Caki2 (cell line): Measurements from ENCODE around the gene BCL2. TPM values are rescaled to one million over a fixed set of nuclear protein-coding genes. Genes with fewer than 3 reads are reported as not detected.
A peak's percentile ranks its signal among the peaks of the same experiment; 100 is the strongest.

ENCODE experiments used
- DNase-seq: peaks from one replicate; pipeline ENCODE4 v3.0.0-alpha.2; 2015; ENCODE audit warnings: low read depth
- in situ Hi-C: cut with HindIII; loops from 2 replicates; pipeline ENCODE4 v1.10.0; 2016; ENCODE audit warnings: low sequenced_read_pairs, low pct_unique_long_range_greater_than_20kb, mixed read lengths
- total RNA-seq: library from RNA; depleted of rRNA; stranded (reverse); fragments of >200 nt; shearing (Covaris generic); gene quantifications from 2 replicates; pipeline ENCODE4 v1.2.3, GENCODE V29; 2014; ENCODE audit warnings: low replicate concordance

The BCL2 gene
- total RNA-seq, 1 experiment from 2014 or later: 5.1 TPM

DNA sequence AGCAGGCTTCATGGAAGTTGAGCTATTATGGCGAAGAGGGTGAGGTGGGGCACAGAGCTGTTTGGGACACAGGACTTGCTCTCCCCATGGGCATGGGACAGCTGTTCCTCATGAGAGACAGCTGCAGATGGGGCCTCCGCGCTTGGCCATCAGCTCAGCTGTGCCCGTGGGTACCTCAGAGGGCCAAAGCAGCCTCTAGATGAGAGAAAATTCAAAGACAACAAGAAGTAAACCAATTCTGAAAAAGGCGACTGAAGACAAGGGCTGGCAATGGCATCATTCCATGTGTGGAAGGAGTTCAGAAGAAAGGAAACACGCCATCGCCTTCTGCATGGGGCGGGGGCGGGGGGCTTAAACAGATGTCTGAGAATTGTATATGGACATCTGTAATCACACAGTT, 136.2 kb downstream of the BCL2 start:
- in situ Hi-C loops: no loop called here
- DNase-seq: no peak

DNA sequence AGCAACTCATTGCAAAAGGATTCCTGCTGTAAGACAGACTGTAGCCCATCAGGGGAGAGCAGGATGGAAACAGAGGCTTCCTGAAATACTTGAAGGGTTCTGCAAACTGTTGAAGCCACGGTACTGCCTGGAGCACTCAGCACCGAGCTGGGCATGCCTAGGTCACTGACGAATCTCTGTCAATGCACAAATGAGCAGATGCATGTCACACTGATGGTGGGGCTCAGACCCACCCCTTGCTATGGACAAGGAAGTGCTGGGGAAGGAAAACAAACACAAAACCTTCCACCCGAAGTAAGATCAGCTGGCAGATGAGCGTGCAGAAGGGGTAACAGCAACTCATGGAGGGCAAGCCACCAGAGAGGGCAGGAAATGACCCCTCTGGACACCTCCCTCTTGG, 136.7 kb downstream of the BCL2 start:
- DNase-seq: no peak
- in situ Hi-C loops: no loop called here

- in situ Hi-C loops: no loop called here
- no peak for DNase-seq
These were observed 137.2 kb downstream of the BCL2 start for GRCh38 chr18:63182310-63182772.

DNA sequence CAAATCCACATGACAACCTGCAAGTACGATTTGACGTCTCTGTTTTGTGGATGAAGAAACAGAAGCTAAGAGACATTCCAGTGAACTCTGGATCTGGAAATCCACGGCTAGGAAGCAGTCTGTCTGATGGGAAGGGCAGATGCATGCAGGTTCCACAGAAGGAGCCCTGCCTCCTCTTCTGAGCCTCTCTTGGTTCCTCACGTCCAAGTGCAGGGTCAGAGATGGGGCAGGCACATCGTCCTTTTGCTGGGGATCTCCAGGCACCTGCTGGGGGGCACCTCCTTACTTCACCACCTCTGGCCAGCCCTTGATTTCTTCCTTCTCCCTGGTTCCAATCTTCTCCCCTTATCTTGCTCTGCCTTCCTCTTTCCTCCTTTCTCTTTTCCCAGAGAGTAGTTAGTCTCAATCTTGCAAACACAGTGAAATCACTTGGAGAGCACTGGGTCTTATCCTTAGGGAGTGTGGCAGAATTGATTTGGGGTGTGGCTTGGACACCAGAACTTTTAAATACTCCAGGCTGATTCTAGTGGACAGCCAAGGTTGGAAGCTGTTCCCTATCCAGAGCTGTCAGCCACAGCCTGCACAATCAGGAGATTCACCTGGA, 137.8 kb downstream of the BCL2 start:
- no peak for DNase-seq
- in situ Hi-C loops: no loop called here

DNA sequence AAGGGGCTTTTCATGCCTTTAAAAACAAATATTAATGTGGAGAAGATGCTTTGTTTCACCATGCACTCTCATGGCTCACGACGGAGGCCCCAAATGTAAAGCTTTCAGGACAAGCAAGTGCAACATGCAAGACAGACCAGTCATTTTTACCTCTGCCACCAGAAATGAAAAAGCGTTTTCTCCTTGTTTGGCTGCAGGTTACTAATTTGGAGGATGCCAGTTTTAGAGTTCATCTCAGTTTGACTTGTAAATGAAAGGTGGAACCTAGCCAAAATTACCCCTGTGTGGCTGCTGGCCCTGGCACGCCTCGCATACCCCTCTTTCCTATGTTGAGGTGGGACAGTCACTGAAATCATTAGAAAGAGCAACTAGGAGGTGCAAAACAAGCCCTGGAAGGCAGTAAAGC, 138.6 kb downstream of the BCL2 start:
- no peak for DNase-seq
- in situ Hi-C loops: no loop called here

DNA sequence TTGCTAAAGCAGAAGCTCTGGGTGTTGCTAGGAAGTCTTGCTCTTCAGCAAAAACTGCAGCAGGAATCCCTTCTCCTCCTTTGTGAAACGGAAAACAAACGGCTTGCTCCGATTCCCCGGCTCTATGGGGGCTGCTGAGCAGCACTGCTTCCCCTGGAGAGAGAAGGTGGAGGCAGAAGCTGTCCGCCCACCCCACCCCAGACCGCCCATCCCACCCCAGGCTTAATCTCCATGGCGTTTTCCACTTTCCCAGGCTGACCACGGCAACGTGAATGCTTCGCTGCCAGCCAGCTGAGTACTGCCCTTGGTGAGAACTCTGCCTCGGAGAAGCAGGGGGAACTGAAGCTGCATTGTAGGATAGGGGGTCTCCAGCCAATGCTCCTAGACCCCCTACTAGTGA, 139.2 kb downstream of the BCL2 start:
- DNase-seq: no peak
- in situ Hi-C loops: no loop called here

DNA sequence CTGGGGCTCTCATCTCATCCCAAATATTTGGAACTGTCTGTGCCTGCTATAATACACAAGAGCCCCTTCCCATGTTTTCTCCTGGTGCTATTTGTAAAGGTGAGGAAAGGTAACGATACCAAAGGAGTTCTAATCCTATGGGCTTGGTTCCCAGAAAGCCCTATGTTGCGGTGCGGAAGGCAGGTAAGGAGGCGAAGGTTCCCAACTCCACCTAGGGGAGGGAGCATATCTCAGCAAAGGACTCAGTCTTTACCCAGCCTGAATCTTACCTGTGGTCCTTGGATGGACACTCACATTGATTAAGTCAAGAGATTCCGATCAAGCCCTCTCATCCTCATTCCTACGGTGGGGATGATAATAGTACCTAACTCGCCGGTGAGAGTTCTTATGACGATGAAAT, 140.1 kb downstream of the BCL2 start:
- in situ Hi-C loops: no loop called here
- no peak for DNase-seq

DNA sequence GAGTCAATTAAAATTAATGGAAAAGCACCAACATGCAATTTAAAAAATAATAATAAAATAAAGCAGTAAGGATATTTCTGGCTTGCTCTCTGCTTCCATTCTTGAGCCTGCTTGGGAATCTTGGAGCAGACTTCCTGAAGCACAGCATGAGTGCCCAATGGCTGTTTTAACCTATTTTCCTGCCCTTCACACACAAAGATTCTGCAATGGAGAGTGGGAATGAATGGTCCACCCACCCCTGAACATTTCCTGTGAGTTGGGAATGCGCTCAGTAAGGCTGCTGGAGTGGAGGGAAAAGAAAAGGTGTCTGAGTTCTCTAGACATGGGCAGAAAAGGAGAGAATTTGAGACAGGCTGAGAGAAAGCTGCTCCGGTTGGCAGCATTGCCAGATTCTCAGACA, 140.6 kb downstream of the BCL2 start:
- DNase-seq: no peak
- in situ Hi-C loops: no loop called here

GRCh38 chr18:63177919-63178821, 141.4 kb downstream of the BCL2 start:
- no peak for DNase-seq
- in situ Hi-C loops: no loop called here

DNA sequence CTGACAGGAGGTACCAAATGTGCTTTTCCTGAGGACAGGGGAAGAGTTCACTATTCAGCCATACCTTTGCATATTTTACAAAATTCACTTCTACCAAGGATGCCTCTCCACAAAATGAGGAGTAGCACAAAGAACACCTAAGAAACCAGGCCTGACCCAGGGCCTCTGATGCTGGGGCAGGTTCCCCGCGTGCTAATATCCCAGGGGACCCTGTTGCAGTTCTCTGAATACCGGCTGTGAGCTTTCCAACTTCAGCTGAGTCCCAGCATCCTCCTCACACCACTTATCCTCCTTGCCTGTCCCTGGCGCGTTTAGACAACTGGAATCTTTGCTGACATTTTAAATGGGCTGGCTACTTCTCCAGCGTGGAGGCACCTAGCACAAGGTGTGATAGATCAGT, 142.3 kb downstream of the BCL2 start:
- in situ Hi-C loops: no loop called here

DNA sequence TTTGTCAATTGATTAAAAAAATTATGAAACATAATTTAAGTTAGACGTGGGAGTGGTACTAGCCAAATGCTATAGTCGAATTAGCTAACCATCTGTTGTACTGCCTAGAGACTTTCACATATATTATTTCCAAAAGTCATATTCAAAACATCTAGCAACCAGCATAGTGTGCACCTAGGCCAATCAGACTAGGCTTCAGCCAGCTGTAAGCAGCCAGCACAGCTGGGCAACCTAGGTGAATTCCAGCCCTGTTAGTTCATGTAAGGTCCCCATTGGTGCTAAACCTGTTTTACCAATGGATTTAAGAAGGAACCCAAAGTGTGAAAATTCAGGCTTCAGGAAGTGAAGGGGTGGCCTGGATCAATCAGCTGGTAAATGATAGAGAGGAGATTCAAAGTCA, 144.3 kb downstream of the BCL2 start:
- in situ Hi-C loops: no loop called here
- DNase-seq: no peak

More for the DNA sequence above, 142.3 kb downstream of the BCL2 start:
- DNase-seq: no peak

DNA sequence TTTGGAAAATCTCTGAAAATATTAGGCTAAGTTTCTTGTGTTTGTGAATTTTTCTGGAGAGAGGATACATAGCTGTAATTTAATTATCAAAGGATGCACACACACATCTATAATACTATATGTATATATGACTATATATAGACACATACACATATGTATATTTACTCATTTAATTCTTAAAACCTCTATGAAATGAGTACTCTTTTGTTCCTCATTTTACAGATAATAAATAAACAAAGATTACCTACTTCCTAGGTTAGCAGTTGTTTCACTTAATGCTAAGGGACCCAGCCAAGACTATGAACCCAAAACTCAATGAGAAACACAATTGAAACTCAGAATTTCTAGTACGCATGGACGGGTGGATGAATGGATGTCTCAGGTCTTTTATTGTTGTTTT, 145.6 kb downstream of the BCL2 start:
- in situ Hi-C loops: no loop called here

DNA sequence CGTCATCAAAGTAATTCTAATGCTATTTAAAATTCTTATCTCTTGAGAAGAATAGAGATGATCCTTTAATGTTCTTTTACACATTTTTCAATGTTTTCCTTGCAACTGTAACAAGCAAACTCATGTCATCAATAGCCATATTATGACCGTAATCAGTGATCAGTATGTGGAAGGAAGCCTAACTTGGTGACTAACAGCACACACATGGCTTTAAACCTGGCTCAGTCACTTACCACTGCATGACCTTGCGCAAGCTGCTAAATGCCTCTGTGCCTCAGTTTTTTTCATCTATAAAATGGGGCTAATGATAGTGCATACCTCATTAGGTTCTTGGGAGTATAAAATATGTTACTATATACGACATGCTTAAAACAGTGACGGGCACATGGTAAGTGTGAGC, 149.7 kb downstream of the BCL2 start:
- DNase-seq: no peak
- in situ Hi-C loops: no loop called here

More for the DNA sequence above, 145.6 kb downstream of the BCL2 start:
- no peak for DNase-seq

DNA sequence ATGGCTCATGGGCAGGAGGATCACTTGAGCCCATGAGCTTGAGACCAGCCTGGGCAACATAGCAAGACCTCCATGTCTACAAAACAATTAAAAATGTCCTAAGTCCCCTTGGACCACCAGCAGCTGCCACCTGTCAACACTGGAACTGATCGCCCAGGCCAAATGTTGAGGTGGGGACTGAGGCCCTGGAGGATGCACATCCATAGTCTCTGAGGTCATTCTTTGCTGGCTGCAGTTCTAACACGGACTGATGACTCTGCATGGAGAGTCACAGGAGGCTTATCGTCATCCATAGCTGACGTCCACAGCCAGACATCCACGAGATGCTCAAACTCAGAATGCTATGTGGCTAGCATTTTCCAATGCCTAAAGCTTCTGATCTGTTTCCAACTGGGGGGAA, 151.3 kb downstream of the BCL2 start:
- in situ Hi-C loops: no loop called here
- no peak for DNase-seq

DNA sequence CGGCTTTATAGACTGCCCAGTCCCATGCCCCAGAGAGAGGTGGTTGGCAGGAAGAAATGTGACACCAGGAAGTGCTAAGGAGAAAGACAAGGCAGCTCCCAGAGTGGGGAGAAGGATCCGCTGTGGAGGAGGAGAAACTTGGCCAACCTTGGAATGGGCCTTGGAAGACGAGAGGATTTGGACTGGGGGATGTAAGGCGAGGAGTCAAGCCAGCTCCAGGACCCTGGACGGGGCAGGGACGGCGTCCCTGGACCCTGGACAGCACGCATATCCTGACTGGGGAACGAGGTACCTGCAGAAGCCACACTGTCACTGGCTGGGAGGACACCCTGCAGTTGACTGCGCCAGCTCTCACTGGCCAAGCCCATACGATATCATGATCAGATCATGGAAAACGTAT, 153.4 kb downstream of the BCL2 start:
- DNase-seq: no peak
- in situ Hi-C loops: no loop called here

DNA sequence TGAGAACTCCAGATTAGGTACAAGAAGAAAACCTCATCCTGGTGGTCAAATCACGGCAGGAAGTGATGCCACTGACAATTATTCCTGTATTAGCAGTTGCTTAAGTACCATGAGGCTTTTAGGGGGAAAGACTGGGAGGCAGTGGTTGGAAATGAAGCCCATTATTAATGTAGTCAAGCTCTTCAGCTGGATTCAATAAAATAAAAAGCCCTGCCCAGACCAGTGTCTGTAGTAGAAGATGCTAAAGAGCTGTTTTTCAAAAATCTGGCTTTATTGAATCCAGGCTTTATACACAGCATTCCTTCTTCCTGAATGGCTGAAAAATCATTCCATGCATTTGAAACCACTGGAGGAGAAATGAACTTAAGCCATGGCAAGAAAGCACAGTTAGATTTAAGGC, 155.2 kb downstream of the BCL2 start:
- in situ Hi-C loops: no loop called here
- DNase-seq: no peak

DNA sequence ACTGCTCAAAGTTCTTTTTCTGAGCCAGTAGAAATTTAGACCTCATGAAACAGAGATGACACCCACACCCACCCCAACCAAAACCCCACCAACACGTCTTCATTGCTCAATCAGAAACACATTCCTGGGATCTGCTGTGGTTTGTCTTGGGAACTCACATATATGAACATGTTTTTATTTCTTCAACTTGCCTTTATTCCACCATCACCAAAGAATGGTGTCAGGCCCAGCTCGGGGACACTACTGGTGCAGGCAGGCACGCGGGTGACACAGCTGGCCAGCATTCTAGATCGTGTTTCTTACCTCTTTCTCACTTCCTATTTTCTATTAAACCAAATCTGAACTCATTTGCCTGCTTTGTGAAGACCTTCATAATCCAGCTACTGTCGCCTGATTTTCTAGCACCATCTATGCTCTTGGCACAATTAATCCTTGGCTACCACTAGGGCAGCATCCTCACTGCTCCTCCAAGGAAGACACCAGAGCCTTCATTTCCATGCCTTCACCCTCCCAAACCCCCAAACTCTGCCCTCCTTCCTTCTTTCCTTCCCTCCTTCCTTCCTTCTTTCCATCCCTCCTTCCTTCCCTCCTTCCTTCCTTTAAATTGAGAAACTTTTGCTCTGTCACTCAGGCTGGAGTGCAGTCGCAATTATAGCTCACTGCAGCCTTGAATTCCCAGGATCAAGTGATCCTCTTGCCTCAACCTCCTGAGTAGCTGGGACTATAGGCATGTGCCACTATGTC, 157.1 kb downstream of the BCL2 start:
- in situ Hi-C loops: no loop called here
- no peak for DNase-seq

GRCh38 chr18:63161761-63162195, 157.8 kb downstream of the BCL2 start:
- peak; percentile 74 for DNase-seq
- in situ Hi-C loops: no loop called here
